Liver (tissue), 9 donors: ENCODE results near the gene OR8D1. TPM values are rescaled to one million over a fixed set of nuclear protein-coding genes. Genes with fewer than 3 reads are reported as not detected.

Experiments used
- DNase-seq: peaks from one replicate; pipeline ENCODE4 v3.0.0-alpha.2; 2017; ENCODE audit warnings: low spot score
- H3K27ac ChIP-seq, 2 donors: one replicate each; pipeline ENCODE4 v1.7.0; 2013; ENCODE audit warnings: inconsistent platforms in 2 of 2, low read length in 2 of 2, control low read depth in 1 of 2, low read depth in 1 of 2, mild to moderate bottlenecking in 1 of 2
- H3K27me3 ChIP-seq, 4 donors: one replicate each; pipeline versions ENCODE4 v1.6.1 to v1.7.0; 2013; ENCODE audit warnings: low read length in 3 of 4, inconsistent platforms in 1 of 4, mild to moderate bottlenecking in 1 of 4, moderate library complexity in 1 of 4; ENCODE audit not compliant: control insufficient read depth in 4 of 4, insufficient read depth in 4 of 4
- H3K36me3 ChIP-seq, 4 donors: one replicate each; pipeline versions ENCODE4 v1.6.1 to v1.7.0; 2013; ENCODE audit warnings: low read length in 3 of 4, mild to moderate bottlenecking in 3 of 4, low read depth in 1 of 4, moderate library complexity in 1 of 4; ENCODE audit not compliant: control insufficient read depth in 4 of 4, insufficient read depth in 3 of 4
- H3K4me1 ChIP-seq, 4 donors: one replicate each; pipeline versions ENCODE4 v1.6.1 to v1.7.0; 2013; ENCODE audit warnings: low read length in 3 of 4, mild to moderate bottlenecking in 3 of 4, moderate library complexity in 1 of 4; ENCODE audit not compliant: control insufficient read depth in 4 of 4, insufficient read depth in 4 of 4
- H3K4me3 ChIP-seq, 3 donors: one replicate each; pipeline versions ENCODE4 v1.6.1 to v1.7.0; 2013; ENCODE audit warnings: low read length in 3 of 3, control low read depth in 1 of 3, low read depth in 1 of 3, mild to moderate bottlenecking in 1 of 3
- H3K9ac ChIP-seq, 2 donors: one replicate each; pipeline ENCODE4 v1.7.0; 2013; ENCODE audit warnings: low read length in 2 of 2, mild to moderate bottlenecking in 2 of 2, moderate library complexity in 2 of 2, control low read depth in 1 of 2, low read depth in 1 of 2
- H3K9me3 ChIP-seq, 4 donors: one replicate each; pipeline versions ENCODE4 v1.6.1 to v1.7.0; 2013; ENCODE audit warnings: low read length in 3 of 4; ENCODE audit not compliant: control insufficient read depth in 4 of 4
- ATF3 ChIP-seq: IDR thresholded peaks from 2 replicates; pipeline ENCODE4 v1.6.1; 2016; ENCODE audit warnings: antibody characterized with exemption
- EGR1 ChIP-seq, 2 donors: IDR thresholded peaks; 2 replicates each; pipeline ENCODE4 v1.6.1; 2016 to 2018; ENCODE audit warnings: antibody characterized with exemption in 2 of 2, low read depth in 2 of 2
- FOXA1 ChIP-seq: IDR thresholded peaks from 2 replicates; pipeline ENCODE4 v1.6.1; 2016; ENCODE audit warnings: antibody characterized with exemption
- GABPA ChIP-seq, 2 donors: IDR thresholded peaks in 1 of 2; conservative IDR thresholded peaks in 1 of 2; 2 replicates each; pipeline ENCODE4 v1.6.1; 2016; ENCODE audit warnings: antibody characterized with exemption in 2 of 2, mild to moderate bottlenecking in 1 of 2, moderate library complexity in 1 of 2
- HNF4A ChIP-seq, 2 donors: conservative IDR thresholded peaks; 2 replicates each; pipeline ENCODE4 v1.6.1; 2016; ENCODE audit warnings: antibody characterized with exemption in 2 of 2, mild to moderate bottlenecking in 2 of 2
- HNF4G ChIP-seq: IDR thresholded peaks from 2 replicates; pipeline ENCODE4 v1.6.1; 2016; ENCODE audit warnings: antibody characterized with exemption
- JUND ChIP-seq, 2 donors: IDR thresholded peaks; 2 replicates each; pipeline ENCODE4 v1.6.1; 2016; ENCODE audit warnings: antibody characterized with exemption in 2 of 2
- NR2F2 ChIP-seq: IDR thresholded peaks from 2 replicates; pipeline ENCODE4 v1.6.1; 2016; ENCODE audit warnings: antibody characterized with exemption
- RAD21 ChIP-seq, 2 donors: IDR thresholded peaks; 2 replicates each; pipeline ENCODE4 v1.6.1; 2016; ENCODE audit warnings: antibody characterized with exemption in 2 of 2, mild to moderate bottlenecking in 2 of 2
- REST ChIP-seq: IDR thresholded peaks from 2 replicates; pipeline ENCODE4 v1.6.1; 2016; ENCODE audit warnings: antibody characterized with exemption, mild to moderate bottlenecking
- RXRA ChIP-seq, 2 donors: IDR thresholded peaks; 2 replicates each; pipeline ENCODE4 v1.6.1; 2017 to 2018; ENCODE audit warnings: antibody characterized with exemption in 2 of 2, mild to moderate bottlenecking in 1 of 2
- SP1 ChIP-seq: IDR thresholded peaks from 2 replicates; pipeline ENCODE4 v1.6.1; 2018; ENCODE audit warnings: antibody characterized with exemption, mild to moderate bottlenecking
- TAF1 ChIP-seq: conservative IDR thresholded peaks from 2 replicates; pipeline ENCODE4 v1.6.1; 2016; ENCODE audit warnings: antibody characterized with exemption, mild to moderate bottlenecking
- YY1 ChIP-seq: IDR thresholded peaks from 2 replicates; pipeline ENCODE4 v1.6.1; 2016; ENCODE audit warnings: antibody characterized with exemption, mild to moderate bottlenecking
- ZBTB33 ChIP-seq: IDR thresholded peaks from 2 replicates; pipeline ENCODE4 v1.6.1; 2016; ENCODE audit warnings: antibody characterized with exemption
- WGBS: extraction: QIAGEN DNeasy Blood & Tissue Kit; methylation state at CpG from one replicate; pipeline ENCODE4 v1.1.7; 2013; 5-methylcytosine and 5-hydroxymethylcytosine counted together
- polyA plus RNA-seq, 2 donors: library from polyadenylated mRNA; stranded (reverse) in 1 of 2; unstranded in 1 of 2; fragments of 200-250 nt in 1 of 2; fragments of >200 nt in 1 of 2; fragmentation: Nextera tagmentation in 1 of 2; extraction: Ambion mirVana in 1 of 2; gene quantifications; one replicate each; pipeline versions ENCODE4 v1.2.1 to v1.2.3, GENCODE V29; 2013 to 2015
- total RNA-seq, 2 donors: library from RNA; depleted of rRNA; stranded (reverse); fragments of >200 nt; gene quantifications; one replicate each; pipeline ENCODE4 v1.2.3, GENCODE V29; 2014
- TF ChIP-seq, protein P1 (sequence below): IDR thresholded peaks from 2 replicates; pipeline ENCODE4 v1.6.1; 2016; ENCODE audit warnings: antibody characterized with exemption
- TF ChIP-seq, protein P2 (sequence below): fragments of 150-350 bp; IDR thresholded peaks from 2 replicates; pipeline ENCODE4 v1.5.1; 2017; ENCODE audit warnings: improper control_type of control experiment, low read depth, low read length; ENCODE audit not compliant: missing input control
- donor health status: healthy.
- donor health status: healthy.
- donor health status: healthy.
- donor health status: healthy.
- donor health status: healthy.

OR8D1 gene
- total and polyA plus RNA-seq, 4 donors = not detected

DNA sequence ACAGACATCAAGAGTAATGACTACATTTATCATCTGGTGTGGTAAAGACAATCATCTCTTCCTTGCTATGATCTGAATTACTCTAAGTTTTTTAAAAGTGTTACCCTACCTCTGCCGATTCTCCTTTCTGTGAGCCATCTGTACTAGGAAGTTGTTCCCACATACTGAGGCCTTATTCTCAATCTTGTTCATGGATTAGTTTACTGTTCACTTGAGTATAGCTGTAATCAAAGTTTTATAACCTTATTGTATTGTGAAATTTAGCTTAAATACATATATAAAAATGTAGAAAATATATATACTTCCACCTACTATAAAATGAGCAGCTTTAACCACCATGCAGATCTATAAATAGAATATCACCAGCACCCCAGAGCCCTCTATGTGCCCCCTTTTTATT is 8.6 kb upstream of the OR8D1 start:
- Histone ChIP-seq H3K9ac (no peak overlapping the region), H3K4me1 (no peaks in the 10 kb centered on the region), H3K27me3 (peaks cover 0 to 17% (median 0%) of the 10 kb centered on the region in 4 donors), H3K36me3 (no peaks in the 10 kb centered on the region), H3K27ac (no peak overlapping the region), H3K4me3 (no peak overlapping the region), H3K9me3 (no peaks in the 10 kb centered on the region)
- no peak for DNase-seq
- WGBS = 79% methylated on average over 1 of the region's 1 CpG
- TF ChIP-seq JUND (IDR thresholded peaks at IDR 0.05) = no peak
- TF ChIP-seq TAF1 = no peak
- no peak for TF ChIP-seq RAD21 (IDR thresholded peaks at IDR 0.05)
- TF ChIP-seq HNF4G = no peak
- TF ChIP-seq RXRA (IDR thresholded peaks at IDR 0.05) = no peak
- no peak for TF ChIP-seq NR2F2
- TF ChIP-seq, protein P1, sequence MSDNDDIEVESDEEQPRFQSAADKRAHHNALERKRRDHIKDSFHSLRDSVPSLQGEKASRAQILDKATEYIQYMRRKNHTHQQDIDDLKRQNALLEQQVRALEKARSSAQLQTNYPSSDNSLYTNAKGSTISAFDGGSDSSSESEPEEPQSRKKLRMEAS = no peak

GRCh38 chr11:124320097-124320496 is 6.3 kb upstream of the OR8D1 start, which contains the start of gene OR8D2:
TSS of gene OR8D2 (minus strand) at chr11:124320197. CDS start at chr11:124320197, 0 bp downstream.
- TF ChIP-seq EGR1 (IDR thresholded peaks at IDR 0.05; ENCODE audit: low read depth in 2 of 2) (no peak), RAD21 (IDR thresholded peaks at IDR 0.05) (no peak), HNF4G (no peak), SP1 (no peak), GABPA (IDR thresholded peaks at IDR 0.05 in 1 of 2, conservative IDR thresholded peaks at IDR 0.05 in 1 of 2) (no peak), FOXA1 (no peak), RXRA (IDR thresholded peaks at IDR 0.05) (no peak), ATF3 (no peak), TAF1 (no peak), JUND (IDR thresholded peaks at IDR 0.05) (no peak), NR2F2 (no peak), ZBTB33 (no peak), YY1 (no peak), HNF4A (conservative IDR thresholded peaks at IDR 0.05) (no peak), REST (no peak)
- TF ChIP-seq, protein P2, sequence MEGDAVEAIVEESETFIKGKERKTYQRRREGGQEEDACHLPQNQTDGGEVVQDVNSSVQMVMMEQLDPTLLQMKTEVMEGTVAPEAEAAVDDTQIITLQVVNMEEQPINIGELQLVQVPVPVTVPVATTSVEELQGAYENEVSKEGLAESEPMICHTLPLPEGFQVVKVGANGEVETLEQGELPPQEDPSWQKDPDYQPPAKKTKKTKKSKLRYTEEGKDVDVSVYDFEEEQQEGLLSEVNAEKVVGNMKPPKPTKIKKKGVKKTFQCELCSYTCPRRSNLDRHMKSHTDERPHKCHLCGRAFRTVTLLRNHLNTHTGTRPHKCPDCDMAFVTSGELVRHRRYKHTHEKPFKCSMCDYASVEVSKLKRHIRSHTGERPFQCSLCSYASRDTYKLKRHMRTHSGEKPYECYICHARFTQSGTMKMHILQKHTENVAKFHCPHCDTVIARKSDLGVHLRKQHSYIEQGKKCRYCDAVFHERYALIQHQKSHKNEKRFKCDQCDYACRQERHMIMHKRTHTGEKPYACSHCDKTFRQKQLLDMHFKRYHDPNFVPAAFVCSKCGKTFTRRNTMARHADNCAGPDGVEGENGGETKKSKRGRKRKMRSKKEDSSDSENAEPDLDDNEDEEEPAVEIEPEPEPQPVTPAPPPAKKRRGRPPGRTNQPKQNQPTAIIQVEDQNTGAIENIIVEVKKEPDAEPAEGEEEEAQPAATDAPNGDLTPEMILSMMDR = no peak
- TF ChIP-seq, protein P1 = no peak
- 44% methylated on average over 1 of the region's 1 CpG for WGBS

More at GRCh38 chr11:124320097-124320496, 6.3 kb upstream of the OR8D1 start, which contains the start of gene OR8D2:
- DNase-seq = no peak
- no peak within 1 kb of the TSS for H3K27ac ChIP-seq
- H3K9ac ChIP-seq = no peak within 1 kb of the TSS
- no peaks in the 10 kb centered on the region for H3K36me3 ChIP-seq
- no peaks in the 10 kb centered on the region for H3K9me3 ChIP-seq
- peaks cover 0 to 16% (median 0%) of the 10 kb centered on the region in 4 donors for H3K27me3 ChIP-seq
- no peaks in the 10 kb centered on the region for H3K4me1 ChIP-seq
- H3K4me3 ChIP-seq = no peak within 1 kb of the TSS
